Stomach (tissue), 4 donors: ENCODE data around the gene AP5Z1.

Experiments
- CTCF ChIP-seq, 7 experiments: fragments of 450-650 bp in 4 of 7; fragments of 200-600 bp in 3 of 7; sonication (generic) in 3 of 7; IDR thresholded peaks; one replicate each; pipeline ENCODE4 v1.5.1; 2016 to 2019; ENCODE audit warnings: antibody characterized with exemption in 7 of 7, control low read depth in 2 of 7, mild to moderate bottlenecking in 1 of 7
- EP300 ChIP-seq: sonication (generic); formaldehyde crosslinking; IDR thresholded peaks from one replicate; pipeline ENCODE4 v1.6.1; 2017; ENCODE audit warnings: antibody characterized with exemption
- POLR2A ChIP-seq, 4 donors: fragments of 450-650 bp; IDR thresholded peaks; one replicate each; pipeline ENCODE4 v1.6.1; 2016; ENCODE audit warnings: antibody characterized with exemption in 4 of 4, control low read depth in 2 of 4, mild to moderate bottlenecking in 1 of 4, moderate library complexity in 1 of 4
- POLR2AphosphoS5 ChIP-seq, 3 donors: sonication (generic); formaldehyde crosslinking; IDR thresholded peaks; one replicate each; pipeline ENCODE4 v1.6.1; 2016; ENCODE audit warnings: antibody characterized with exemption in 3 of 3

- TF ChIP-seq POLR2A (IDR thresholded peaks at IDR 0.05) (no peak), POLR2AphosphoS5 (IDR thresholded peaks at IDR 0.05) (no peak), CTCF (IDR thresholded peaks at IDR 0.05) (no peak), EP300 (no peak)
These were observed 7.8 kb downstream of the AP5Z1 start for GRCh38 chr7:4783292-4783652.
